HG02571 (cell line): ENCODE results near the gene HOXD8.

Experiments
- ATAC-seq: cut with Tn5 transposase; IDR thresholded peaks from one replicate; pipeline ENCODE4 v1.9.1; 2021; ENCODE audit warnings: mild to moderate bottlenecking, moderate library complexity; ENCODE audit not compliant: unreplicated experiment

Gene HOXD8

DNA sequence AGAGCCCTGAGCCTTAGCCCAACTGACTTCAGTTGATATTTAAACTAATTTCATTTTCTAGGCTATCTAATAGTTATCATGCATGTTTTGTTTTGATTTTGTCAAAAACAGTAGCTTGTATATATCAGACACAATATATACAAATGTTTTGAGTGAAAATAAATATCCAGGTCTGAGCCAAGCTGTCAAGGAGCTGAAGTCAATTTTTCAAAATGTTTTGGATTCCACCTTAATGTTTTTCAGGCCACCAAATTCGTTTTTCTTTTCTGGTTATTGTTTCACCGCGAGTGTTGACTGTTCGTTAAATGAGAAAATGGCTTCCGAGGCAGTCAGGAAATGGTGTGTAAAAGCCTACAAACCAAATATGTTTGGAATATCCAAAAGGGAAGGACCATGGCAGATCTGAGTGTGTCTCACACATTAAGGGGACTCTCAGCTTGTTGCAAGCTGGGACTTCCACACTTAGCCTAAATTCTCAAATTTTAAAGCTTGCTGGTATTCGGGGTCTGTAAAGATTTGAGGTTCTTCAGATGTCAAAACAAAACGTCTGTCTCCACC, 27.1 kb upstream of the HOXD8 start:
- ATAC-seq = no peak

- no peak for ATAC-seq
Measured at GRCh38 chr2:176103194-176103593, 26.3 kb upstream of the HOXD8 start.

DNA sequence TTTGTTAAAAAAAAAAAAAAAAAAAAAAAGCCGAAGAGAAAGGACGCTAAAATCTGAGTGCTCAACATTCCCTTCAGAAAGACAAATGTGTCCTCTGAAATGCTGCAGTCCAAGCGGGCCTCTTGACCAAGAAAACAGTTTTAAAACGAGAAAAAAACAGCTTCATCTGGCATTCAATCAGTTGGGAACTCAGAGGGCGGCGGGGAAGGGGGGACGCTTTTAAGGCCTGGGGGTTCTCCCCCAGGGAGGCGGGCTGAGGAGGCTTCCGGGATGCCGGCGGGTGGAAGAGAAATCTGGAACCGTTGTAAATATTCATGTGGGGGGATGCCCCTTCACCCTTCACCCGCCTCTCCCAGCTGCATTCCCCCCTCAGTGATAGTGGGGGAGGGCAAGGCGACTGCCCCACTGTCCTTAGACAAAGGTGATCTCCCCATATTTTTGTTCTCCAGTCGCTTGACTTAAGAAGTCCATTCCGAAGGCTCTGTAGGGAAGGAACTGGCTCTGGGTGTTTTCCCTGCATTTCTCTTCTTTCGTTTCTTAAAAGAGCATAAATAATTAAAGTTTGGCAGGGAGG, 25.7 kb upstream of the HOXD8 start:
- no peak for ATAC-seq

GRCh38 chr2:176104316-176105077, 25.0 kb upstream of the HOXD8 start:
- no peak for ATAC-seq

GRCh38 chr2:176105078-176105729, 24.3 kb upstream of the HOXD8 start:
- no peak for ATAC-seq

DNA sequence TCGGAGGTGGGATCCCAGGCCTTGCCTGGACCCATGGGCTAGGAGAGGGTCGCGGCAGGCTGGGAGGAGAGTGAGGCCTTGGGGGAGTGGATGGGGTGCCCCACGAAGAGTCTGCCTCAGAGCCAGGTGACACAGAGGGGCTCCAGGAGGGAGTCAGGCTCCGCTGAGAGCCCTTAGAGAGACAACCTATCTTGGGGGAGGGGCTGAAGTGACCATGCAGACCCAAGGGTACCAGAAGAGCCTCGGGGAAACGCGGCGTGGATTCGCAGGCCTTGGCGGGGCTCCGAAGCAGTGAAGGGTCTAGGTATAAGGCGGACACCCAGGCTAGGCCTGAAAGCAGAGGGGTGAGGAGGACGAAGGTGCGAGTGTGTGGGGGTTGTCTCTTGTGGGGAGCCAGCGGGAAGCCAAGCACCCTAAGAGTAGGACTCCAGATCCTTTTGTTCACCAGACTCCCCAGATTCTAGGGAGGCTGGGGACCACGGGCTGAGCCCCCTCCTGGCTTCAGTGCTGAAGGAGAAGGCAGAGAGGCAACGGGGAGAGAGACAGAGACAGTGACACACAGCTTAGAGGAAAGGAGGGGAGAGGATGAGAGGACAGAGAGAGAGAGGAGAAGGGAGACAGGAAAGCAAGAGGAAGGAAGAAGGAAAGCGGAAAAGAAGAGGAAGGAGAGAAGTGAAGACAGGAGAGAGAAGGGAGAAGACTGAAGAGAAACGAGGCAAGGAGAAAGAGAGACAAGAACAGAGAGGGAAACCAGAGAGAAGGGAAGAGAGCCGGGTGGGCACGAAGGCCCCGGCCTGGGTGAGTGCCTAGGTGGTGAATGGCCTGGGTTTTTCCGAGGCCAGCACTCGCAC, 23.6 kb upstream of the HOXD8 start:
- ATAC-seq = no peak

- no peak for ATAC-seq
Measured at GRCh38 chr2:176106581-176107539, 22.6 kb upstream of the HOXD8 start, which contains the start of gene HOXD11. HOXD11 (plus strand) TSS chr2:176107280; CDS start chr2:176107356, 76 bp downstream.

- no peak for ATAC-seq
Measured at GRCh38 chr2:176107731-176108181, 21.7 kb upstream of the HOXD8 start.

DNA sequence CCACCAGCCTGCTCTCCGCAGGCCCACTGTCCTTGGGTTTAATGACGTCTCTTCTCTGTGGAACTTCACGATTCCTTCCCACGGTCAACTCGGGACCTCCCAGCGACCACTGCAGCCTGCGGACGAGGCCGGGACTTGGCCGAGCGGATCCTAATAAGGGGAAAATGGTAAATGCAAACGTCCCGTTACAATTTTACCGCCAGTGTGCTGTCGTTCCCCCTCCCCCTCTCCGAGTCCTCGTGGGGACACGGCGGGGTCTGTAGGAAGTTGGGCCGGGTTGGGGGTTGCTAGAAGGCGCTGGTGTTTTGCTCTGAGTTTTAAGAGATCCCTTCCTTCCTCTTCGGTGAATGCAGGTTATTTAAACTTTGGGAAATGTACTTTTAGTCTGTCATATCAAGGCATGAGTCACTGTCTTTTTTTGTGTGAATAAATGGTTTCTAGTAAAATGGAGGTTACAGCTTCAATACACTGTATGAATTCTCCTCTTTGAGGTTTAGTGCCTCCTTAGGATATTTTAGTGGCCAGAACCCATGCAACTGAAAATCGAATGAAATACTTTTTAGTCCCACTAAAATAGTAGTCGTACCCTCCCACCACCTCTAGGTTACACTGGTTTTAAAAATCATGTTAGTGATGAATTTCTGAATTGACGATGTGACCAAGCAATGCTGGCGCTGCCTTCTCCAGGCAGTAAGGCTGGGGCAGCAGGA, 20.2 kb upstream of the HOXD8 start:
- no peak for ATAC-seq

DNA sequence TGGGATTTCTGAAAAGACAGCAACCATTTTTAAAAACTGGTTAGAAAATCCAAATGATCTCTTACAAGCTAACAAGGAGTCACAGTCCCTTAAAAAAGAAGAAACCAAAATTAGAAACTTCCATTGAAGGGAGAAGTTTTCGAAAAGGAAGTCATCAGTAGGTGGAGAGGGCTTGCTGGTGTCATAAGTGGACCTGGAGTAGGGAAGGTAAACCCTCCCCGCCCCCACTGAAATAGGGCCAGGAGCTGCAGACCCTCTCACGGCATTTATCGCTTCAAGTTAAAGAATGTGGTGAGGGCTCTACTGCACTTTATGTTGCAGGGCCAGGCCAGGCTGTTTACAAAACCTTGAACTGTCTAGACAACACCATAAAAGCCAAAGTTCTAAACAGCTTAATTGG, 19.6 kb upstream of the HOXD8 start:
- no peak for ATAC-seq

DNA sequence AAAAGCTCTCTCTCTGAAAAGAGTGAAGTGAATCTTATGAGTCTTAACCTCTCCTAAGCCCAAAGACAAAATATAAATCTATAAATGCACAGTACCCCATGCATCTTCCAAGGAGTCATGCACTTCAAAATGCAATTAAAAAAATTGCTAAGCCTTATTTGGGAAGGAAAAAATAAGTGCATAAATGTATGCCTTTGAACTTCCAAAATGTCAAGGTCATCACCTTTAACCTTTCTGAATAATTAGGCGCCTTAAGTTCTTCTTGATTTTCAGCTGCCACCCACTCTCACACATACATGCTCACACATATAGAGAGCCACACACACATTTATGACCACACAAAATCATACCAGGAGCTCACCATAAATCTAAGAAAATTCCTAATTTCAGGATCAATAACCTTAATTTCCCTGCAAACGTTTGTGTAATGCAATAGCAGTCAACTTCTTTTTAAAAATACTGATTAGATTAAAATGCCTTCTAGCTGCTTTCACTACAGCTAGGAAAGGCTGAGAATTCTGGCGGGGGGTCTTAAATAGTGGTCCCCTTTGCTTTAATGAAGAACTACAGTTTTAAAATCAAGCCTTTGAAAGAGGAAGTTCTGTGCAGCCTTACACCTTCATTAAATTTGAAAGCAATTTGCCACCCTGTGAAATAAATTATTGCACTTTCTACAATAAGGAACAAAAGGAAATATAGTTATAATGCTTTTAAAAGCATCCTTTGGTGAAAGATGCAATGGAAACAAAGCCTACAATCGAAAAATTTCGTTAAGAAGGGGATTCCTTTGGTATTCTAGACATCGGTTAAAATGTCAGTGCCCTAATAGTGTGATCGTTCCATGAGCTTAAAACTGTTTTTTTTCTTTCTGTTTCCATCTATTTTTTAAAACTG, 18.8 kb upstream of the HOXD8 start:
- ATAC-seq = no peak

GRCh38 chr2:176111309-176111663, 18.2 kb upstream of the HOXD8 start:
- ATAC-seq = no peak

- no peak for ATAC-seq
Measured at GRCh38 chr2:176111846-176112374, 17.6 kb upstream of the HOXD8 start.

GRCh38 chr2:176112375-176113302, 16.9 kb upstream of the HOXD8 start:
- no peak for ATAC-seq

- ATAC-seq = no peak
Measured at GRCh38 chr2:176114120-176114929, 15.2 kb upstream of the HOXD8 start.
